H1 (cell line): ENCODE data around the gene PQBP1. TPM values are rescaled to one million over a fixed set of nuclear protein-coding genes. Genes with fewer than 3 reads are reported as not detected.

Experiments
- CTCF ChIA-PET: fragments of 300-600 bp; sonication (Branson Sonifier 250); formaldehyde crosslinking; loops from one replicate; lab custom pipeline; 2021; ENCODE audit not compliant: partially characterized antibody; lab: Charles Lee
- POLR2A ChIA-PET: fragments of 300-600 bp; sonication (Branson Sonifier 250); formaldehyde crosslinking; loops from one replicate; lab custom pipeline; 2021; ENCODE audit warnings: inconsistent platforms; ENCODE audit not compliant: partially characterized antibody; lab: Charles Lee
- DNase-seq, 2 experiments: peaks; one replicate each; pipeline versions ENCODE4 v3.0.0 to v3.0.0-alpha.2; 2010 to 2022; ENCODE audit warnings: low spot score in 2 of 2, low read depth in 1 of 2, mixed read lengths in 1 of 2
- FAIRE-seq: peaks from 2 replicates; lab custom pipeline; 2011; peaks lifted over from hg19 to GRCh38; lab: Jason Lieb, UNC
- H2AFZ ChIP-seq: 2 replicates; pipeline ENCODE4 v1.8.1; 2012; ENCODE audit warnings: low read length, inconsistent platforms
- H2AK5ac ChIP-seq: 2 replicates; pipeline ENCODE4 v1.6.1; 2013; ENCODE audit warnings: low read depth, low read length
- H2BK120ac ChIP-seq: replicated peaks from 2 replicates; pipeline ENCODE3; 2013; ENCODE audit warnings: low read depth, low read length, inconsistent platforms
- H2BK12ac ChIP-seq: 2 replicates; pipeline ENCODE4 v1.6.1; 2013; ENCODE audit warnings: low read depth, low read length
- H2BK15ac ChIP-seq: 2 replicates; pipeline ENCODE4 v1.6.1; 2013; ENCODE audit warnings: low read length
- H2BK20ac ChIP-seq: 2 replicates; pipeline ENCODE4 v1.6.1; 2013; ENCODE audit warnings: low read length
- H2BK5ac ChIP-seq: 2 replicates; pipeline ENCODE4 v1.6.1; 2013; ENCODE audit warnings: low read depth, low read length
- H3K14ac ChIP-seq: 2 replicates; pipeline ENCODE4 v1.6.1; 2013; ENCODE audit warnings: inconsistent platforms; ENCODE audit not compliant: insufficient read length
- H3K18ac ChIP-seq: 2 replicates; pipeline ENCODE4 v1.6.1; 2013; ENCODE audit warnings: low read length; ENCODE audit errors: extremely low read depth
- H3K23ac ChIP-seq: 2 replicates; pipeline ENCODE4 v1.6.1; 2013; ENCODE audit warnings: inconsistent platforms; ENCODE audit not compliant: insufficient read length
- H3K23me2 ChIP-seq: 2 replicates; pipeline ENCODE4 v1.6.1; 2013; ENCODE audit warnings: low read depth, low read length
- H3K27ac ChIP-seq: 2 replicates; pipeline ENCODE4 v1.6.1; 2011; ENCODE audit warnings: low read depth, low read length, inconsistent platforms
- H3K27me3 ChIP-seq, 4 experiments: replicated peaks in 1 of 4; 1 replicate in 1 of 4; 2 replicates in 3 of 4; pipeline versions ENCODE4 v1.6.1 to v1.8.1; 2011 to 2013; ENCODE audit warnings: low read length in 3 of 4, mild to moderate bottlenecking in 3 of 4, inconsistent platforms in 2 of 4, mixed read lengths in 2 of 4, moderate library complexity in 1 of 4; ENCODE audit not compliant: control insufficient read depth in 3 of 4, insufficient read depth in 3 of 4; ENCODE audit errors: extremely low read depth in 1 of 4
- H3K36me3 ChIP-seq, 4 experiments: 2 replicates each; pipeline versions ENCODE4 v1.6.1 to v1.8.1; 2011 to 2013; ENCODE audit warnings: mild to moderate bottlenecking in 4 of 4, low read length in 3 of 4, moderate library complexity in 2 of 4, control low read depth in 1 of 4, inconsistent platforms in 1 of 4; ENCODE audit not compliant: insufficient read depth in 4 of 4, control insufficient read depth in 2 of 4
- H3K4ac ChIP-seq: replicated peaks from 2 replicates; pipeline ENCODE3; 2013; ENCODE audit warnings: low read length, low read depth, mixed read lengths, inconsistent platforms; ENCODE audit not compliant: insufficient read length
- H3K4me1 ChIP-seq, 4 experiments: replicated peaks in 1 of 4; 1 replicate in 1 of 4; 2 replicates in 3 of 4; pipeline versions ENCODE4 v1.6.1 to v1.8.1; 2011 to 2013; ENCODE audit warnings: low read length in 3 of 4, inconsistent platforms in 2 of 4, mixed read lengths in 1 of 4; ENCODE audit not compliant: insufficient read depth in 4 of 4, control insufficient read depth in 3 of 4
- H3K4me2 ChIP-seq, 2 experiments: 2 replicates each; pipeline versions ENCODE4 v1.6.1 to v1.8.1; 2011 to 2013; ENCODE audit warnings: low read depth in 2 of 2, low read length in 2 of 2, control low read depth in 1 of 2, inconsistent platforms in 1 of 2, mild to moderate bottlenecking in 1 of 2; ENCODE audit not compliant: insufficient read depth in 1 of 2
- H3K4me3 ChIP-seq, 4 experiments: fragments of 200-600, 300-600 bp in 1 of 4; sonication (generic), shearing (Covaris generic), sonication (Bioruptor Twin) in 1 of 4; 2 replicates each; pipeline versions ENCODE4 v1.5.1 to v1.8.1; 2011 to 2016; ENCODE audit warnings: low read length in 4 of 4, low read depth in 3 of 4, control low read depth in 2 of 4, inconsistent platforms in 2 of 4, mild to moderate bottlenecking in 2 of 4, mixed read lengths in 1 of 4, moderate library complexity in 1 of 4; ENCODE audit not compliant: insufficient read depth in 2 of 4; ENCODE audit errors: extremely low read depth in 1 of 4
- H3K56ac ChIP-seq: replicated peaks from 2 replicates; pipeline ENCODE3; 2013; ENCODE audit warnings: low read depth, mild to moderate bottlenecking, mixed read lengths, low read length, inconsistent platforms; ENCODE audit not compliant: insufficient read length
- H3K79me1 ChIP-seq: 2 replicates; pipeline ENCODE4 v1.6.1; 2013; ENCODE audit warnings: low read depth, low read length, control low read depth
- H3K79me2 ChIP-seq, 2 experiments: 2 replicates each; pipeline versions ENCODE4 v1.6.1 to v1.8.1; 2012 to 2013; ENCODE audit warnings: low read length in 2 of 2, mild to moderate bottlenecking in 2 of 2, inconsistent platforms in 1 of 2; ENCODE audit not compliant: insufficient read depth in 2 of 2, control insufficient read depth in 1 of 2
- H3K9ac ChIP-seq, 4 experiments: replicated peaks in 1 of 4; 1 replicate in 1 of 4; 2 replicates in 3 of 4; pipeline versions ENCODE4 v1.6.1 to v1.8.1; 2011 to 2013; ENCODE audit warnings: low read depth in 3 of 4, low read length in 3 of 4, control low read depth in 2 of 4, mild to moderate bottlenecking in 2 of 4, moderate library complexity in 2 of 4, inconsistent platforms in 1 of 4; ENCODE audit errors: extremely low read depth in 1 of 4
- H3K9me3 ChIP-seq, 2 experiments: 2 replicates each; pipeline versions ENCODE4 v1.6.1 to v1.8.1; 2012 to 2013; ENCODE audit warnings: mild to moderate bottlenecking in 2 of 2, moderate library complexity in 2 of 2, control low read depth in 1 of 2, inconsistent platforms in 1 of 2, low read depth in 1 of 2, low read length in 1 of 2, mixed read lengths in 1 of 2; ENCODE audit not compliant: insufficient read depth in 2 of 2
- H4K20me1 ChIP-seq, 2 experiments: replicated peaks in 1 of 2; 2 replicates each; pipeline versions ENCODE3 to v1.8.1; 2011 to 2013; ENCODE audit warnings: inconsistent platforms in 2 of 2, low read length in 2 of 2, mild to moderate bottlenecking in 1 of 2; ENCODE audit not compliant: insufficient read depth in 2 of 2, control insufficient read depth in 1 of 2
- H4K5ac ChIP-seq: 2 replicates; pipeline ENCODE4 v1.6.1; 2013; ENCODE audit warnings: low read length, low read depth, mixed read lengths, inconsistent platforms; ENCODE audit not compliant: insufficient read length
- H4K8ac ChIP-seq: 2 replicates; pipeline ENCODE4 v1.8.0; 2013; ENCODE audit warnings: mild to moderate bottlenecking, moderate library complexity, low read length, inconsistent platforms; ENCODE audit not compliant: insufficient read depth; ENCODE audit errors: extremely low read depth
- H4K91ac ChIP-seq: replicated peaks from 2 replicates; pipeline ENCODE3; 2013; ENCODE audit warnings: low read length, mixed read lengths, inconsistent platforms; ENCODE audit not compliant: insufficient read length
- ASH2L ChIP-seq: fragments of 200-600, 300-600 bp; sonication (generic); IDR thresholded peaks from one replicate; pipeline ENCODE4 v1.7.1; 2017; ENCODE audit warnings: low read length
- ATF2 ChIP-seq: IDR thresholded peaks from 2 replicates; pipeline ENCODE4 v1.6.1; 2012; ENCODE audit warnings: low read length, inconsistent platforms
- CHD2 ChIP-seq: IDR thresholded peaks from 2 replicates; pipeline ENCODE4 v1.6.1; 2012; ENCODE audit warnings: low read length, improper control_type of control experiment
- E2F6 ChIP-seq: IDR thresholded peaks from 2 replicates; pipeline ENCODE4 v1.6.1; 2012; ENCODE audit warnings: inconsistent platforms
- MAFK ChIP-seq: IDR thresholded peaks from 2 replicates; pipeline ENCODE4 v1.6.1; 2012; ENCODE audit warnings: low read depth, mild to moderate bottlenecking, improper control_type of control experiment, low read length
- NANOG ChIP-seq: IDR thresholded peaks from 2 replicates; pipeline ENCODE4 v1.6.1; 2011; ENCODE audit warnings: low read length, low read depth, mild to moderate bottlenecking, inconsistent platforms; ENCODE audit not compliant: insufficient read depth, poor library complexity, severe bottlenecking
- NRF1 ChIP-seq: IDR thresholded peaks from 2 replicates; pipeline ENCODE4 v1.6.1; 2011; ENCODE audit warnings: mild to moderate bottlenecking, low read depth, low read length, improper control_type of control experiment
- POU5F1 ChIP-seq: IDR thresholded peaks from 2 replicates; pipeline ENCODE4 v1.6.1; 2011; ENCODE audit warnings: low read depth, mild to moderate bottlenecking, low read length, moderate library complexity
- RXRA ChIP-seq: IDR thresholded peaks from 2 replicates; pipeline ENCODE4 v1.6.1; 2011; ENCODE audit warnings: low read depth, mild to moderate bottlenecking, low read length, moderate library complexity; ENCODE audit not compliant: insufficient read depth
- WGBS, 2 experiments: shearing (Covaris generic) in 1 of 2; methylation state at CpG; one replicate each; pipeline versions ENCODE4 v1.1.6 to v1.1.7; 2013 to 2015; ENCODE audit warnings: low lambda C conversion rate in 2 of 2, mixed read lengths in 2 of 2, inconsistent platforms in 1 of 2, low coverage in 1 of 2, missing lambda C conversion rate in 1 of 2; ENCODE audit not compliant: insufficient replicate concordance in 2 of 2, insufficient coverage in 1 of 2, insufficient read length in 1 of 2; ENCODE audit errors: extremely low coverage in 1 of 2, missing lambda C conversion rate in 1 of 2; 5-methylcytosine and 5-hydroxymethylcytosine counted together
- polyA plus RNA-seq, 7 experiments: library from polyadenylated mRNA; depleted of rRNA in 3 of 7; stranded (reverse) in 5 of 7; unstranded in 2 of 7; fragments of >200 nt in 5 of 7; fragments of 200-250 nt in 2 of 7; gene quantifications; 1 replicate in 5 of 7; 2 replicates in 1 of 7; 4 replicates in 1 of 7; pipeline versions ENCODE4 v1.2.1 to v1.2.3, GENCODE V29; 2011 to 2013; ENCODE audit warnings: missing spikeins in 2 of 7, mixed read lengths in 2 of 7
- total RNA-seq: library from RNA; stranded (reverse); fragmentation: NEBNext Ultra II Directional; extraction: Animal tissue kit (Norgen Biotek cat#: 25700); gene quantifications from 2 replicates; pipeline ENCODE4 v1.2.1, GENCODE V29; 2021

Gene PQBP1
- total and polyA plus RNA-seq, 2 of the 8 experiments (the other 6 are each of a cell fraction or from before 2014, with no cell fraction given), result 91.7 to 95.9 TPM

DNA sequence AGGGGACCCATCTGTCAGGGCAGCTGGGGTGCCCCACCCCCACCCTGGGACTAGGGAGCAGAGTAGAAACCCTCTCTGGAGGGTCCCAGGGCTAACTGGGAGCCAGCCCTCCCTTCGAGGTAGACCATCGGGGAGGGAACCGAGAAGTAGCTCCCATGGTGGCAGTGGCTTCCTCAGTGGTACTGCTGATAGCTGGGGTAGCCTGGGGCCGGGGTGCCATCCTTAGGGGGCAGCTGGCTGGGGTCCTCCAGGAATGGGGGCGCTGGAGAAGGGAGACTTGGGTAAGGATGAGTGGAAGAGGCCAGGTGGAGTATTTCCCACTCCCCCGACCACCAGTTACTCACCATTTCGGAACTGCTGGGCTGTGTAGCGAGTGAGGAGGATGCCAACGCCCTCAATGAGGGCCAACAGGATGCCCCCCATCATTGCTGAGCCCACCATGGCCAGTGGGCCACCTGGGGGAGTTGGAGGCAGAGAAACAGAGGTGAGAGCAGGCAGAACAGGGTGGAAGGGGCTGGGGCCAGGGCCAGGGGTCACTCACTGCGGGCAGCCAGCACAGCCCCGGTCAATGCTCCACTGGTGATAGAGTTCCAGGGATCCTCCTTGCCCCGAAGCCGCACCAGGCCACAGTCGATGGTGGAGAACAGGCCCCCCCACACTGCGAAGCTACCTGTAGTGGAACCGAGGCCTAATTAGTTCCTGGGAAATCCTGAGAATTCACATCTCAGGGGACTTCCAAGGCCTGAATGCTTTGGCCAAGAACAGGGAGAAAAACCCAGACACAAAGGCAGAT lies 4.0 kb upstream of the PQBP1 start:
- Histone ChIP-seq H2BK20ac (no peak overlapping the region), H3K4me1 (peaks cover 0 to 4% (median 2%) of the 10 kb centered on the region in 4 experiments; a peak in 2 of 7 replicates), H2AFZ (no peak overlapping the region), H3K23ac (no peak overlapping the region), H3K56ac (no peak overlapping the region), H4K5ac (no peak overlapping the region), H3K36me3 (peaks cover 0 to 7% (median 3%) of the 10 kb centered on the region in 4 experiments; a peak in 2 of 8 replicates), H3K9me3 (no peaks in the 10 kb centered on the region), H2AK5ac (no peak overlapping the region), H3K14ac (no peak overlapping the region), H3K4ac (no peak overlapping the region), H3K4me2 (no peak overlapping the region), H2BK12ac (no peak overlapping the region), H4K91ac (no peak overlapping the region), H4K8ac (no peak overlapping the region), H2BK5ac (no peak overlapping the region), H3K79me1 (no peaks in the 10 kb centered on the region; the same call in 1 of the 2 replicates), H3K27ac (no peak overlapping the region), H3K23me2 (peaks cover 10% of the 10 kb centered on the region), H3K18ac (no peak overlapping the region), H4K20me1 (peaks cover 7 to 8% of the 10 kb centered on the region in 2 experiments), H2BK15ac (no peak overlapping the region), H3K27me3 (no peaks in the 10 kb centered on the region), H3K9ac (no peak overlapping the region), H2BK120ac (no peak overlapping the region), H3K79me2 (peaks cover 0 to 14% of the 10 kb centered on the region in 2 experiments; a peak in 2 of 4 replicates), H3K4me3 (no peak overlapping the region)
- CTCF ChIA-PET, result interaction anchor here (1.3 kb wide), 1 partner anchor 78 kb away, joined by 3 read pairs; the partner anchor contains the start of gene KCND1
- FAIRE-seq (no peak), DNase-seq (no peak)
- 90% methylated on average over 6 of the region's 16 CpGs; no CpG with 5 or more reads in 1 of the 2 experiments for WGBS, 2 experiments
- POLR2A ChIA-PET, result interaction anchor here (0.6 to 1.2 kb wide), 3 partner anchors 34 to 369 kb away, joined by 3 read pairs; no protein-coding TSS in a partner anchor
- no peak for TF ChIP-seq CHD2
- no peak for TF ChIP-seq RXRA
- no peak for TF ChIP-seq ATF2
- TF ChIP-seq NANOG, result no peak
- no peak for TF ChIP-seq NRF1
- no peak for TF ChIP-seq POU5F1
- no peak for TF ChIP-seq E2F6
- TF ChIP-seq MAFK, result no peak
- TF ChIP-seq ASH2L, result no peak
